GM10248 (cell line): Measurements from ENCODE around the gene DLEU7.

ENCODE experiments used
- CTCF ChIA-PET: fragments of 300-600 bp; sonication (Branson Sonifier 250); formaldehyde crosslinking; extraction: SDS; loops from one replicate; lab custom pipeline; 2021; ENCODE audit warnings: antibody characterized with exemption; lab: Yijun Ruan, JAX
- POLR2A ChIA-PET: fragments of 350-650 bp; sonication (Branson Sonifier 250); formaldehyde crosslinking; extraction: SDS; loops from one replicate; lab custom pipeline; 2020; ENCODE audit warnings: antibody characterized with exemption; lab: Yijun Ruan, JAX
- DNase-seq: peaks from one replicate; pipeline ENCODE4 v3.0.0; 2012; ENCODE audit errors: extremely low spot score
- TF ChIP-seq, protein P1 (sequence below): IDR thresholded peaks from 2 replicates; pipeline ENCODE4 v1.5.1; 2012; ENCODE audit warnings: mild to moderate bottlenecking, low read depth; ENCODE audit errors: extremely low read depth, missing control alignments, control extremely low read depth

DLEU7 gene

GRCh38 chr13:50805805-50806204, 37.7 kb downstream of the DLEU7 start:
- TF ChIP-seq, protein P1, sequence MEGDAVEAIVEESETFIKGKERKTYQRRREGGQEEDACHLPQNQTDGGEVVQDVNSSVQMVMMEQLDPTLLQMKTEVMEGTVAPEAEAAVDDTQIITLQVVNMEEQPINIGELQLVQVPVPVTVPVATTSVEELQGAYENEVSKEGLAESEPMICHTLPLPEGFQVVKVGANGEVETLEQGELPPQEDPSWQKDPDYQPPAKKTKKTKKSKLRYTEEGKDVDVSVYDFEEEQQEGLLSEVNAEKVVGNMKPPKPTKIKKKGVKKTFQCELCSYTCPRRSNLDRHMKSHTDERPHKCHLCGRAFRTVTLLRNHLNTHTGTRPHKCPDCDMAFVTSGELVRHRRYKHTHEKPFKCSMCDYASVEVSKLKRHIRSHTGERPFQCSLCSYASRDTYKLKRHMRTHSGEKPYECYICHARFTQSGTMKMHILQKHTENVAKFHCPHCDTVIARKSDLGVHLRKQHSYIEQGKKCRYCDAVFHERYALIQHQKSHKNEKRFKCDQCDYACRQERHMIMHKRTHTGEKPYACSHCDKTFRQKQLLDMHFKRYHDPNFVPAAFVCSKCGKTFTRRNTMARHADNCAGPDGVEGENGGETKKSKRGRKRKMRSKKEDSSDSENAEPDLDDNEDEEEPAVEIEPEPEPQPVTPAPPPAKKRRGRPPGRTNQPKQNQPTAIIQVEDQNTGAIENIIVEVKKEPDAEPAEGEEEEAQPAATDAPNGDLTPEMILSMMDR, result no peak
- DNase-seq, result no peak
- POLR2A ChIA-PET, result no interaction called here
- CTCF ChIA-PET, result interaction anchor here (0.7 kb wide), 1 partner anchor 870 kb away, joined by 3 read pairs; the partner anchor contains the start of gene SPRYD7

DNA sequence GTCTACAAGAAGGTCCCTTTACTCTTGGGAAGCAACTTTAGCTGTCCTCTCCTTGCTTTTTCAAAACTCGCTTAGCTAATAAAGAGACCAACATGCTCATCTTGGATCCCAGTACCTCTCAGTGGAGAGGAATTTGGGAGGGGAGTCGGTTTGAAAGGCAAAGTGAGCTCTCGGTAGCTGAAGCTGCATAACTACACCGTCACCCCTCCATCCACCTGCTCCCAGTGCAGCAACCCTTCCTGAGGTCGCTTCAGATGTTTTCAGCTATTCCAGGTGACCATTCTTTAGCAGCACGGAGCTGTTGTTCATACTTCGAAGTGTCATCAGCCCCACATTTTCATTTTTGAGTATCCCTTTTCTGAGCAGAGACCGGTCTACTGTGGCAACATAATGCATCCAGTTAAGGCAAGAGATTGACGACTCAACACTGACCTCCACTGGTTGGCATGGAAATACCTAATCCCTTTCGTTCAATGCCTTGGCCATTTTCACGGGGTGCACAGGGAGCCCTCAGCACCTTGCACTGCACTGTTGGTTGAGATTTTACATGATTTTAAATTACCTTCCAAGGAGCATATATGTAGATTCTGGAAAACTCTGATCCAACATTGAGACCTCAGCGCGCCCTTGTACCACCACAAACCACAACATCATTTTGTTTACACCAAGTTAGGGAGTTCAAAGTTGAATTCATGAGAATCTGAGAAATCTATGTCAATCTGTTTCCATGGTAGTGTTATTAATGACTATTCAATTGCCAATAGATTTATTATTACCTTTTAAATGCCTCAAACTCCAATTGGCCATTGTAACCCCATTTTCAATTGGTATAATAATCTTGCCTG, 42.2 kb downstream of the DLEU7 start:
- POLR2A ChIA-PET, result no interaction called here
- peak; percentile 58 for DNase-seq
- CTCF ChIA-PET, result interaction anchor here (0.7 to 3.4 kb wide), 36 partner anchors 8 to 825 kb away, joined by 3 to 24 read pairs (median 4); partner anchors contain the start of gene TRIM13
- TF ChIP-seq, protein P1, result peak; percentile 80

DNA sequence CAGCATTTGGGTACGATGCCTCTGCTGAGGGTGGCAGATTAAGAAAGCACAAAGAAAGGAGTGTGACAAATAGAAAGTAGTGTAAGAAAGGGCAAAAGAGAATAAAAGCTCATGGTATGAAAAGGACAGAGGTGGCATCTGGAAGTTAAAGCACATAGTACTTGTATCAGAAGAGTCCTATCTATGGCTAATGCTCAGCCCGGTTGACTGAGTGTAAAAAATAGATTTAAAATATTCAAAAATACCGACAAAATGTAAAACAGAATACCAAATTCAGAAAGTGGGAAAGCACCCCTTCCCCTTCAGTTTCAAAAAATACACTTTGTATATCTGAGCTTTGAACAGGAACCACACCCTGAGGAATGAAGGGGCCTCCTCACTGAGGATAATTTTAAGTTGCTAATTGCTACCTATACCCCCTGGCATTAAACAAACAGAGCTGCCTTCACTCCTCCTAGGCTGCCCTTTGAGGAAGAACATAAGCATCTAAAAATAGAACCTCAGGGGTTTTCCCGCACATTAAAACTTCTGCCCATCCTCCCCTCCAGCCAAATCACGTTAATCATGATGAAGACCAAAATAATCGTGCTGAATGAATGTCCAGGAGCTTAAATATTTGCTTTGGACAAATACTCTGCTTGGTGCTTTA, 43.3 kb downstream of the DLEU7 start:
- CTCF ChIA-PET, result interaction anchor here (0.7 to 3.4 kb wide), 31 partner anchors 9 to 823 kb away, joined by 3 to 24 read pairs (median 5); partner anchors contain the start of gene TRIM13

GRCh38 chr13:50798923-50799322, 44.6 kb downstream of the DLEU7 start:
- TF ChIP-seq, protein P1, result no peak
- DNase-seq, result no peak
- POLR2A ChIA-PET, result no interaction called here
- CTCF ChIA-PET, result interaction anchor here (0.7 to 3.4 kb wide), 4 partner anchors 14 to 113 kb away, joined by 3 to 24 read pairs (median 5); no protein-coding TSS in a partner anchor

More for the DNA sequence above, 43.3 kb downstream of the DLEU7 start:
- TF ChIP-seq, protein P1, result no peak
- DNase-seq, result no peak
- POLR2A ChIA-PET, result no interaction called here

- TF ChIP-seq, protein P1, result no peak
- ChIA-PET POLR2A (no interaction called here), CTCF (interaction anchor here (1.7 kb wide), 1 partner anchor 16 kb away, joined by 7 read pairs; no protein-coding TSS in a partner anchor)
- no peak for DNase-seq
Observed at GRCh38 chr13:50797091-50797490, 46.4 kb downstream of the DLEU7 start.

DNA sequence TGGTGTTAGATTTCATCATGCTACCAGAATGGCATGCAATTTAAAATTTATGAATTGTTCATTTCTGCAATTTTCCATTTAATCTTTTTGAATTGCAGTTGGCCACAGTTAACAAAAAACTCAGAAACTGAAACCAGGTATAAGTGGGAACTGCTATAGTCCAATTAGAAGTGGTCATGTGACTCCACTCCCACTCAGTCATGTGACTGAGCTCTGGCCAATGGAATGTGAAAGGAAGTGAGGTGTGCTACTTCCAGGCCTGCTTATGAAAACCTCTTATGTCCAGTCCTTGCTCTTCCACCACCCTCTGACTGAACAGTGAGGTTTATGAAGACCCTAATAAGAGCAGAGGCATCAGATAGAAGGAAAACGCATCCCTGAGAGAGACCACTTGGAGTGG, 47.0 kb downstream of the DLEU7 start:
- CTCF ChIA-PET, result no interaction called here
- DNase-seq, result no peak
- POLR2A ChIA-PET, result no interaction called here
- TF ChIP-seq, protein P1, result no peak
